Measurements from ENCODE around the gene PSMD14.
"Not testable (repeated sequence)": the region's sequence is repeated elsewhere in the genome, so short reads cannot be mapped to it uniquely, and the experiment has no call there.

PSMD14 gene

GRCh38 chr2:161339532-161339931 lies 31.3 kb downstream of the PSMD14 start:
- not testable (repeated sequence) for DNase-seq

GRCh38 chr2:161340930-161341413 lies 32.7 kb downstream of the PSMD14 start:
- DNase-seq, result not testable (repeated sequence)

- no peak for DNase-seq
These were observed 35.0 kb downstream of the PSMD14 start for GRCh38 chr2:161343235-161343634.

- DNase-seq, result no peak
These were observed 36.5 kb downstream of the PSMD14 start for GRCh38 chr2:161344692-161345091.

GRCh38 chr2:161351678-161352077 lies 43.5 kb downstream of the PSMD14 start:
- no peak for DNase-seq

- DNase-seq, result no peak
These were observed 44.5 kb downstream of the PSMD14 start for GRCh38 chr2:161352719-161353118.

- DNase-seq, result no peak
These were observed 45.3 kb downstream of the PSMD14 start for GRCh38 chr2:161353543-161353942.

- DNase-seq, result no peak
These were observed 45.9 kb downstream of the PSMD14 start for GRCh38 chr2:161354106-161354505.

- DNase-seq, result no peak
These were observed 46.9 kb downstream of the PSMD14 start for GRCh38 chr2:161355106-161355505.

GRCh38 chr2:161355983-161356382 lies 47.8 kb downstream of the PSMD14 start:
- DNase-seq, result no peak

- DNase-seq, result no peak
These were observed 48.9 kb downstream of the PSMD14 start for GRCh38 chr2:161357097-161357496.

- no peak for DNase-seq
These were observed 50.6 kb downstream of the PSMD14 start for GRCh38 chr2:161358838-161359237.

- not testable (repeated sequence) for DNase-seq
These were observed 52.0 kb downstream of the PSMD14 start for GRCh38 chr2:161360095-161360654.

- no peak for DNase-seq
These were observed 54.4 kb downstream of the PSMD14 start for GRCh38 chr2:161362568-161363166.

GRCh38 chr2:161367675-161368074 lies 59.5 kb downstream of the PSMD14 start:
- no peak for DNase-seq

GRCh38 chr2:161369311-161369710 lies 61.1 kb downstream of the PSMD14 start:
- no peak for DNase-seq

- DNase-seq, result no peak
These were observed 62.8 kb downstream of the PSMD14 start for GRCh38 chr2:161370981-161371380.

- DNase-seq, result no peak
These were observed 63.6 kb downstream of the PSMD14 start for GRCh38 chr2:161371869-161372268.

GRCh38 chr2:161373942-161374341 lies 65.7 kb downstream of the PSMD14 start:
- no peak for DNase-seq

GRCh38 chr2:161374446-161374845 lies 66.2 kb downstream of the PSMD14 start:
- no peak for DNase-seq

- no peak for DNase-seq
These were observed 71.5 kb downstream of the PSMD14 start for GRCh38 chr2:161379740-161380139.

GRCh38 chr2:161381546-161381945 lies 73.3 kb downstream of the PSMD14 start:
- DNase-seq, result no peak

- no peak for DNase-seq
These were observed 74.5 kb downstream of the PSMD14 start for GRCh38 chr2:161382747-161383146.

GRCh38 chr2:161384864-161385263 lies 76.6 kb downstream of the PSMD14 start:
- DNase-seq, result no peak

GRCh38 chr2:161386228-161386824 lies 78.1 kb downstream of the PSMD14 start:
- no peak for DNase-seq

Measured in SIG-M5 (cell line).